Measurements from ENCODE around the gene SLC38A2.

SLC38A2 gene

GRCh38 chr12:46382964-46383653 lies 10.5 kb upstream of the SLC38A2 start (continued):
- TF ChIP-seq MZF1 (tag by site-specific recombination; IDR thresholded peaks at IDR 0.05; ENCODE audit: borderline replicate concordance) (peak; percentile 39; the same call in 1 of the 2 replicates), PRDM10 (tag by site-specific recombination; IDR thresholded peaks at IDR 0.05) (no peak), ZNF521 (tag by site-specific recombination; IDR thresholded peaks at IDR 0.05) (no peak), ZFP41 (tag by site-specific recombination; IDR thresholded peaks at IDR 0.05; ENCODE audit: borderline replicate concordance) (no peak), GLI2 (tag by site-specific recombination; IDR thresholded peaks at IDR 0.05; ENCODE audit: borderline replicate concordance, low read depth) (no peak), ZNF404 (tag by site-specific recombination; IDR thresholded peaks at IDR 0.05) (no peak), ZNF777 (tag by site-specific recombination; IDR thresholded peaks at IDR 0.05; ENCODE audit: borderline replicate concordance) (no peak), ZNF423 (tag by site-specific recombination; IDR thresholded peaks at IDR 0.05) (no peak), INSM2 (tag by site-specific recombination; IDR thresholded peaks at IDR 0.05) (no peak), ZNF16 (tag by site-specific recombination; IDR thresholded peaks at IDR 0.05; ENCODE audit: low read depth) (no peak), ZFP69B (tag by site-specific recombination; IDR thresholded peaks at IDR 0.05) (no peak), PRDM6 (tag by site-specific recombination; IDR thresholded peaks at IDR 0.05) (no peak), GLIS2 (tag by site-specific recombination; IDR thresholded peaks at IDR 0.05) (peak; percentile 87), ZNF19 (tag by site-specific recombination; IDR thresholded peaks at IDR 0.05; ENCODE audit: low read depth) (no peak), ZNF596 (tag by site-specific recombination; IDR thresholded peaks at IDR 0.05) (0 out of 2 replicates have a peak, but pooled peaks have one; percentile 31), ZNF112 (tag by site-specific recombination; IDR thresholded peaks at IDR 0.05) (no peak), GLI4 (tag by site-specific recombination; IDR thresholded peaks at IDR 0.05) (no peak), ZBTB6 (tag by site-specific recombination; IDR thresholded peaks at IDR 0.05) (peak; percentile 85), ZNF26 (tag by site-specific recombination; IDR thresholded peaks at IDR 0.05) (no peak), ZNF140 (tag by site-specific recombination; IDR thresholded peaks at IDR 0.05) (no peak), ZNF837 (tag by site-specific recombination; IDR thresholded peaks at IDR 0.05) (no peak), ZEB2 (tag by site-specific recombination; IDR thresholded peaks at IDR 0.05) (peak; percentile 87; the same call in 1 of the 2 replicates), ZBTB44 (tag by site-specific recombination; IDR thresholded peaks at IDR 0.05) (0 out of 2 replicates have a peak, but pooled peaks have one; percentile 17), MYNN (tag by site-specific recombination; IDR thresholded peaks at IDR 0.05; ENCODE audit: borderline replicate concordance) (no peak), ZNF785 (tag by site-specific recombination; IDR thresholded peaks at IDR 0.05) (no peak), ZNF324 (tag by site-specific recombination; IDR thresholded peaks at IDR 0.05) (0 out of 2 replicates have a peak, but pooled peaks have one; percentile 72), IKZF3 (tag by site-specific recombination; IDR thresholded peaks at IDR 0.05) (peak; percentile 87), SP2 (tag by site-specific recombination; IDR thresholded peaks at IDR 0.05) (peak; percentile 91), ZNF660 (tag by site-specific recombination; IDR thresholded peaks at IDR 0.05) (peak; percentile 92)
